HL-60 (cell line): ENCODE results near the gene DPH1.

Experiments
- GABPA ChIP-seq: IDR thresholded peaks from 2 replicates; pipeline ENCODE4 v1.6.1; 2012; ENCODE audit warnings: low read depth
- POLR2AphosphoS5 ChIP-seq: IDR thresholded peaks from 2 replicates; pipeline ENCODE4 v1.6.1; 2012; ENCODE audit warnings: low read depth
- TF ChIP-seq, protein P1 (sequence below): IDR thresholded peaks from one replicate; pipeline ENCODE4 v1.5.1; 2011; ENCODE audit warnings: low read length, control low read depth, inconsistent platforms; ENCODE audit not compliant: insufficient read depth

DNA sequence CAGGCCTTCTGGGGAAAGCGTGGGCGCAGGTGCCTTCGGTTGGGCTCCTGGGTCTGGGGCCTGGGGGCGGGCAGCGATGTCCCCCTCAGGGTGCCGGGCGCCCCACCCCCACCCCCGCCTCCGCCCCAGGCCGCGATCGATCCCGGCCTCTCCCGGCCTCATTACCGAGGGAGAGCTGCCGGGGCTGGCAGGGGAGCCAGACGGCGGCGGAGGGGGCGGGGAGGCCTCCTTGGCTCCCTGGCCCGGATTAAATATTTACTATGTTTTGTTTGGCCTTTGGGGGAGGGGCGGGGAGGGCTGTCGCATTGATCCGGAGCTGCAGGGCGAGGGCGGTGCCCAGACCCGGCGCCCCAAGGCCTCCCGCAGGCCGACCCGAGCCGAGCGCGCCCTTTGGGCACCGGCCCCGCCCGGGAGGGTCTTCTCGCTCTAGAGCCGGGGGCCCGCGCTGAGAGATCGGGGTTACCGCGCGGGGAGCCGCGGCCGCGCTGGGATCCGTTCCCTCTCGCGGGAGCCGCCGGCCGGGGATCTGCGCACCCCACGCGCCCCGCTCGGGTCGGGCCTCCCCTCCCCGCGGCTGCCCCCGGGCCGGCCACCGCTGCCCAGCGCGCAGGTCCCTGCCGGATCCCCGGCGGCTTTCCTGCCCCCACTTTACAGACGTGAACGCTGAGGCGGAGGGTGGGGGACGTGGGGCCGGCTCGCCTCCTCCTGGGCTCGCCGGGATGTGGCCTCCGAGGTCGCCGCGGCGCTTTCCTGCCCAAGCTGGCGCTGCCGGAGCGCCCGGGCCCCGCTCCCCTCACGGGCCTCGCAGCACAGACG is 31.8 kb upstream of the DPH1 start:
- TF ChIP-seq, protein P1, sequence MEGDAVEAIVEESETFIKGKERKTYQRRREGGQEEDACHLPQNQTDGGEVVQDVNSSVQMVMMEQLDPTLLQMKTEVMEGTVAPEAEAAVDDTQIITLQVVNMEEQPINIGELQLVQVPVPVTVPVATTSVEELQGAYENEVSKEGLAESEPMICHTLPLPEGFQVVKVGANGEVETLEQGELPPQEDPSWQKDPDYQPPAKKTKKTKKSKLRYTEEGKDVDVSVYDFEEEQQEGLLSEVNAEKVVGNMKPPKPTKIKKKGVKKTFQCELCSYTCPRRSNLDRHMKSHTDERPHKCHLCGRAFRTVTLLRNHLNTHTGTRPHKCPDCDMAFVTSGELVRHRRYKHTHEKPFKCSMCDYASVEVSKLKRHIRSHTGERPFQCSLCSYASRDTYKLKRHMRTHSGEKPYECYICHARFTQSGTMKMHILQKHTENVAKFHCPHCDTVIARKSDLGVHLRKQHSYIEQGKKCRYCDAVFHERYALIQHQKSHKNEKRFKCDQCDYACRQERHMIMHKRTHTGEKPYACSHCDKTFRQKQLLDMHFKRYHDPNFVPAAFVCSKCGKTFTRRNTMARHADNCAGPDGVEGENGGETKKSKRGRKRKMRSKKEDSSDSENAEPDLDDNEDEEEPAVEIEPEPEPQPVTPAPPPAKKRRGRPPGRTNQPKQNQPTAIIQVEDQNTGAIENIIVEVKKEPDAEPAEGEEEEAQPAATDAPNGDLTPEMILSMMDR = no peak
- TF ChIP-seq GABPA (no peak), POLR2AphosphoS5 (no peak)
